Measurements from ENCODE around the gene EPHA6.

EPHA6 gene

GRCh38 chr3:97706226-97706625, 891.8 kb downstream of the EPHA6 start:
- no peak overlapping the region for H3K4me3 ChIP-seq (ENCODE audit: low read depth, low read length)
- no peak for TF ChIP-seq CTCF (IDR thresholded peaks at IDR 0.05; ENCODE audit: borderline replicate concordance, insufficient read depth, low read depth, low read length)

DNA sequence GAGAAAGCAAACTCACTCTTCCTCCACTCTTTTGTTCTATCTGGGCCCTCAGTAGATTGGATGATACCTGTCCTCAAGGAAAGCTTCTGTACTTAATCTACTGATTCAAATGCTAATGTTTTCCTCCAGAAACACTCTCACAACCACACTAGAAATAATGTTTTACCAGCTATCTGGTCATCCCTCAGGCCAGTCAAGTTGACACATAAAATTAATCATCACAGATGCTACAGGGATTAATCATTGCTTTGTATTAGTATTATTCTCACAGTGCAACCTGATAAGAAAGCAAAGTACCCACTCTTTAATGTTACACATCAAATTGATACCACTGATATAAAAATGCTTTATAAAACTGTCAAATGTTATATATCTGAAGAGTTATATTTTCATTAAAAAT, 897.3 kb downstream of the EPHA6 start:
- H3K4me3 ChIP-seq (ENCODE audit: low read depth, low read length), result no peak overlapping the region

DNA sequence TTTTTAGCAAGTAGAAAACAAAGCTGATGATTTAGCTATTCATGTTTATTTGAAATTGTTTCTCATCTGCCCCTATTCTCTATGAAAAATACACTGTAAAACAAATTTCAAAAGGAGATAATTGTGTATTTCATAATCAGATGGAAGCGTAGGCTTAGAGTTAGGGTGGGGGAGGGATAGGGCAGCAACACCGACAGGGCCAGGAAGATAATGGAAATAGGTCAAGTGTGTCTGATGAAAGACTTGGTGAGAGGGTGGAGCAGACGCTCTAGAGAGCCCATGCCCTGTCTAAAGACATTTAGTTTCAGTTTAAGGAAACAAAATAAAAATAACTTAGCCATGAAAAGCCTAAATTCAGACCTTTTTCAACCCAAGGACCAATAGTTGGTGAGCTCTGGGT, 898.5 kb downstream of the EPHA6 start:
- H3K4me3 ChIP-seq (ENCODE audit: low read depth, low read length), result no peak overlapping the region
- TF ChIP-seq CTCF (IDR thresholded peaks at IDR 0.05; ENCODE audit: borderline replicate concordance, insufficient read depth, low read depth, low read length), result no peak

More for the DNA sequence above, 897.3 kb downstream of the EPHA6 start:
- no peak for TF ChIP-seq CTCF (IDR thresholded peaks at IDR 0.05; ENCODE audit: borderline replicate concordance, insufficient read depth, low read depth, low read length)

DNA sequence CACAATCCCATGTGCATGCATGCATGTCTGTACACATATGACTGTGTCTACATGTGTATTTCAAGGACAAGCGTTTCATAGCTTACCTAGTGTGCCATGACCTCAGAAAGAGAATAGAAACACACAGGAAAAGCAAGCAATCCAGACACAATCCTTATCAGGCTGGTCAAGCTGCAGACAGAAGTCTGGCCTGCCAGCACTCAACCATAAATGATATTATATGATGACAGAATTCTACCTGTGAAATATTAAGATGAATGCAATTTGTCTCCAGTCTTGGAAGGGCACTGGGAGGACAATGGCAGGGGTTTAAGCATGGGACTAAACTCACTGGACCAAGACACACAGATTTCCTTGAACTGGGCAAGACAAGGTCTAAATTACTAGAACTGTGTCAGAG, 899.2 kb downstream of the EPHA6 start:
- no peak for TF ChIP-seq CTCF (IDR thresholded peaks at IDR 0.05; ENCODE audit: borderline replicate concordance, insufficient read depth, low read depth, low read length)
- no peak overlapping the region for H3K4me3 ChIP-seq (ENCODE audit: low read depth, low read length)

DNA sequence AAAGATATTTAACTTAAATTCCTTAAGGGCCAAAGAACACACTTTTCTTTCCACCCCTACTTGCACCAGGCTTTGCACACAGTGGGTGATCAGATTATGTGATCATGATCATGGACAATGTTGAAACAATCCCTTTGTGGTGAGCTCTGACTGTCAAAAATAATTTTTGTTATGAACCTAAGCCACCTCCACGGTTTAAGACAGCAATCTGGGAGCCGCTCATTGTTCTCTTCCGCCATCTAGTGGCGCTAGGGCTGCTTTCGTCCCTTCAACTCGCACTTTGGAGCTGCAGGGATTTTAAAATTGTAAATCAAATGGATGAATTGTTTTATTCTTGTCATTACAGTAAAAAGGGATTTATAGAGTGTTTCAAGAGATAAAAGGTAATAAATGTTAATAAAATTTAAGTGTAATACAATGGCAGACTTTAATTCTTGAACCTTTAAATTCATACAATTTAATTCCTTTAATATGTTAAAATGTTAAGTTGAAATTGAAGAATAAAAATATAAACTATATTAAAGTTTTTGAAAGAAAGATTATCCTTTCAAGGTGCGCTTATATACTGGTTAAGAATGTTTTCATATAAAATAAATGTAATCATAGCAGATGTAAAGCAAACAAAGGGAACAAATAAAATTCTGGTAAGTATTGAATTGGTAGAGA, 904.9 kb downstream of the EPHA6 start:
- TF ChIP-seq CTCF (IDR thresholded peaks at IDR 0.05; ENCODE audit: borderline replicate concordance, insufficient read depth, low read depth, low read length), result peak; percentile 87
- H3K4me3 ChIP-seq (ENCODE audit: low read depth, low read length), result no peak overlapping the region

DNA sequence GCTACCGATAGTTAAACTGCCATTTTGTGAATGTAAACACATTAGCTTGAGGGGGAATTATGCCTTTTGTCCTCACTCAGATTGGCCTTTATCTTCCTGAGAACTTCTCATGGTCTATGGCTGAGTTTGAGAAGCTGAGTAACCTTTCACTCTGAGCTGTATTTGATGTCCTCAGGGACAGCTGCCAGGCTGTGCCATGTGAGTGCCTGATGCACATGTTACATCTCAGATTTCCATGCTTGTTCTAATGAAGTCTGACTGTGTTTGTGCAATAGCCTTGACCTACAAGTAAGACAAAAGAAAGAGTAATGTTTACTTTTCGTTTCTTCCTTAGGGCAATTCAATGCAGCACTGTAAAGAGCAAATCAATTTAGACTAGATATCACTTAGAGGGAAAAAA, 906.0 kb downstream of the EPHA6 start:
- TF ChIP-seq CTCF (IDR thresholded peaks at IDR 0.05; ENCODE audit: borderline replicate concordance, insufficient read depth, low read depth, low read length), result no peak
- no peak overlapping the region for H3K4me3 ChIP-seq (ENCODE audit: low read depth, low read length)

DNA sequence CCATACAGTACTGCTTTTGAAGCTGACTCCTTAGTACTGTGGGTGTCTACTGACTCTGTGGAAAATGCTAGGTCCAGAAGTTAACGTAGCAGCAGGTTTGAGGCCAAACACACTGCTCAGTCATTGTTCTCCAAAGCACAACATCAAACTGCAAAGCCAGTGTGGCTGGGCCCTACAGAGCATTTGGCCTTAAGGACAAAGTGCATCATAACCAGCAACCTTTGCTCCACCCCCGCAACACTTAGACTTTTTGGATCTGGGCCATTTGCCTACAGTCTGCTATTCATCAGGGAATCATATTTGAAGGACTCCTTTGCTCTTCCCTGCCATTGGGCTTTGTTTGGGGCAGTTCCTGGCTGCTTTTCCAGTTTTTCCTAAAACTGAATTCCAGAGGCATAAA, 907.1 kb downstream of the EPHA6 start:
- TF ChIP-seq CTCF (IDR thresholded peaks at IDR 0.05; ENCODE audit: borderline replicate concordance, insufficient read depth, low read depth, low read length), result no peak
- H3K4me3 ChIP-seq (ENCODE audit: low read depth, low read length), result no peak overlapping the region

Measured in GM12875 (cell line).